Left ventricle myocardium superior (tissue), 1 donor: Measurements from ENCODE around the gene TRIM28. TPM values are rescaled to one million over a fixed set of nuclear protein-coding genes. Genes with fewer than 3 reads are reported as not detected.
"Not testable (repeated sequence)": the region's sequence is repeated elsewhere in the genome, so short reads cannot be mapped to it uniquely, and the experiment has no call there.

Experiments used
- ATAC-seq: fragments of 200-7000 bp; cut with Tn5 transposase; one replicate; pipeline ENCODE4 v1.9.1; 2020; ENCODE audit warnings: mild to moderate bottlenecking, moderate library complexity
- DNase-seq: peaks from one replicate; pipeline ENCODE4 v3.0.0-alpha.2; 2020
- intact Hi-C: fragments of 100-400 bp; cut with micrococcal nuclease; formaldehyde crosslinking; loops from one replicate; pipeline ENCODE4 v1.11.0; 2022
- total RNA-seq: library from RNA; stranded (reverse); fragmentation: NEBNext Ultra II Directional; extraction: Animal tissue kit (Norgen Biotek cat#: 25700); gene quantifications from one replicate; pipeline ENCODE4 v1.2.1, GENCODE V29; 2021
- donor health status: DM: no; HTN: yes; CAD: no; lungs with severe emphysema.

TRIM28 gene
- total RNA-seq, 1 donor from 2014 or later: 152 TPM

DNA sequence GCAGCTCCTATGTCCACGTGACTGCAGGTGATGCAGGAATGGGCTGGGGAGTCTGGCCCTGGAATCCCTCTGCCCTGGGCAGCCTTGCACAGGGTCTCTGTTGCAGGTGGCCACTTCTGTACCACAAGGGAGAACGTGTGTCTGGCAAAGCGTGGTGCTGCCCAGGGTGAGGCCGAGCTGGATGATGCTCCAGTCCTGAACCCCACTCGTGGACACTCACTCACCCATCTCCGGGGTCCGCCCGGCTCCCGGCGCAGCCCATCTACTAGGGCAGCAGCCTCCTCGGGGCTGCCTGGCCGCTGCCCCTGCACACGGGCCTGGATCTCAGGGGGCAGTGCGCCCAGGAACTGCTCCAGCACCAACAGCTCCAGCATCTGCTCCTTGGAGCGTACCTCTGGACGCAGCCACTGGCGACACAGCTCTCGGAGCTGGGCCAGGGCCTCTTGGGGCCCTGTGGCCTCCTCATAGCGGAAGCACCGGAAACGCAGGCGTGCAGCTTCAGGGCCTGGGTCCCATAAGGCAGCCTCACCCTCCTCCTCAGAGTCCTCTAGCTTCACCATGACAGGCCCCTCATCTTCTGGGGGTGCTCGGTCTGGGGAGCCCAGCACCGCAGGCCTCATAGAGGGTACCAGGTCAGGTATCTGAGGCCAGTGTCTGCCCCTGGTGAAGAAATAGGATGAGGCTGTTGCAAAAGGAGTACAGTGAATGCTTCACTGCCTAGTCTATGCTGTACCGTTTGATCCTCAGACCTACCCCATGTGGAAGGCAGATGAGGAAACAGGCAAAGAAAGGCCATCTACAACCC lies 27.1 kb downstream of the TRIM28 start:
- DNase-seq: peak; percentile 32
- intact Hi-C loops: no loop called here

DNA sequence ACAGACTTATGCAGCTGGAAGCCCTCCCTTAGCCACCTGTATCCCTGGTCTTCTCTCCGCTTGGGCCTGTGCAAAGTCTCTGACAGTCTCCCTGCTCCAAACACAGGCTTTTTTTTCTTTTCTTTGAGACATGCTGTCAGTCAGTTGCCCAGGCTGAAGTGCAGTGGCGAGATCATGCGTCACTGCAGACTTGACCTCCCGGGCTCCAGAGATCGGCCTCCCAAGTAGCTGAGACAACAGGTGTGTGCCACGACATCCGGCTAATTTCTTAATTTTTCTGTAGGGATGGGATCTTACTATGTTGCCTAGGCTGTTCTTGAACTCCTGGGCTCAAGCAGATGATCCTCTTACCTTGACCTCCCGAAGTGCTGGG lies 27.7 kb downstream of the TRIM28 start:
- intact Hi-C loops: no loop called here
- ATAC-seq: no peak
- DNase-seq: no peak

More for the DNA sequence above, 27.1 kb downstream of the TRIM28 start:
- no peak for ATAC-seq

DNA sequence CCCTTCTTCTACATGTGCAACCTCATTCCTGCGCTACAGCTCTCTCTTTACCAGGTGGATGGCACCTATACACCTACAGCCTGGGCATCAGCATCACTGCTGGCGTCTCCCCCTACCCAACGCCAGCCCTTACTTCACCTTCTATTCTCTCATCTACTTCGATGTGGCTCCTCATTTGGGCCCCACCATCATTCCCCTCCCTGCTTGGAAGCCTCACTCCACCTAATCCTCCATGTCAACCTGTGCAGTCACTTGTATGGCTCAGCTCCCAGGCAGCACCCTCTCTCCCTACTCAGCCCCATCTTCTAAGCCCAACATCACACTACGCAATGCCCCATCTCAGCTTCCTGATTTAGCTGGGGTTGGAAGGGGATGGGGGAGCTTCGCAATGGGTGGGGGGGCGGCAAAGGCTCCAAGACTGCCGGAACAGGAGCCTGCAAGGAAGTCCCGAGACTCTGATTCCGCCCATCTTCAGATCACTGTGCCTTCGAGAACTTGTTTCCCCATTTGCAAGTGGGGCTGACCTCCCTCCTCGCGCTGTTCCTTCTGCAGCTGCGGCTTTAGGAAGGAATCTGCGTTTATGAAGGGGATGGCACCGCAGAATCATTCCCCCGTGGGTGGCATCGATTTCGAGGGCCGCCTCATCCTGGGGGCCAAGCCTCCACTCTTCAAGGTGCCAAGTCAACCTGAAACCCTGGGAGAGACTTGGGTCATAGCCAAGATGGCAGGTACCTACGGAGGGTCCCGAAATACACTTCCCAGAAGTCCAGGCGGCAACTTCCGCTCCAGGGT lies 28.4 kb downstream of the TRIM28 start:
- ATAC-seq (no peak), DNase-seq (no peak)
- intact Hi-C loops: no loop called here

GRCh38 chr19:58572818-58573657 lies 29.2 kb downstream of the TRIM28 start, which contains the start of gene MZF1:
MZF1 (minus strand) TSS chr19:58573335; CDS start chr19:58571389, 1,946 bp downstream.
- intact Hi-C loops: no loop called here
- peak; percentile 100 for DNase-seq
- ATAC-seq: peak; percentile 74

DNA sequence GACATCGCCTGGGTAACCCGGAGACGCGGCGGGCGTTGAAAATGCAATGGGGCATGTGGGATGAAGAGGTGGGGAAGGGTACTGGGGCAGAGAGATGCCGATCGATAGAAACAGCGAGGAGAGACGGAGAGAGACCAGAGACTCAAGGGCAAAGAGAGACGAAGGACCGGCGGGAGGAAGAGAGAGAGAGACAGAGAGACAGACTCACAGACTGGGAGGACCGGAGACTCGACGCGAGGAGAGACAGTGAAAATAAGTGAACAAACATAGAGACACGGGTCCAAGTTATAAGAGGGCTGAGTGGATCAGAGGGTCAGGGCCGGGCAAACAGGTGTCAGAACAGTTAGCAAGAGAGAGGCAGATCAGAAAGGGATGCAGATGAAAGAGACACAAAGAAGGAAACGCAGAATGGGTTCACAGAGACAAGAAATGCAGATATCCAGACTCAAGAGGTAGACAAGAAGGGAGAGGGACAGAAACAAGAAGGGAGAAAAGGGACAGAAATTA lies 29.8 kb downstream of the TRIM28 start:
- ATAC-seq (no peak), DNase-seq (no peak)
- intact Hi-C loops: no loop called here

DNA sequence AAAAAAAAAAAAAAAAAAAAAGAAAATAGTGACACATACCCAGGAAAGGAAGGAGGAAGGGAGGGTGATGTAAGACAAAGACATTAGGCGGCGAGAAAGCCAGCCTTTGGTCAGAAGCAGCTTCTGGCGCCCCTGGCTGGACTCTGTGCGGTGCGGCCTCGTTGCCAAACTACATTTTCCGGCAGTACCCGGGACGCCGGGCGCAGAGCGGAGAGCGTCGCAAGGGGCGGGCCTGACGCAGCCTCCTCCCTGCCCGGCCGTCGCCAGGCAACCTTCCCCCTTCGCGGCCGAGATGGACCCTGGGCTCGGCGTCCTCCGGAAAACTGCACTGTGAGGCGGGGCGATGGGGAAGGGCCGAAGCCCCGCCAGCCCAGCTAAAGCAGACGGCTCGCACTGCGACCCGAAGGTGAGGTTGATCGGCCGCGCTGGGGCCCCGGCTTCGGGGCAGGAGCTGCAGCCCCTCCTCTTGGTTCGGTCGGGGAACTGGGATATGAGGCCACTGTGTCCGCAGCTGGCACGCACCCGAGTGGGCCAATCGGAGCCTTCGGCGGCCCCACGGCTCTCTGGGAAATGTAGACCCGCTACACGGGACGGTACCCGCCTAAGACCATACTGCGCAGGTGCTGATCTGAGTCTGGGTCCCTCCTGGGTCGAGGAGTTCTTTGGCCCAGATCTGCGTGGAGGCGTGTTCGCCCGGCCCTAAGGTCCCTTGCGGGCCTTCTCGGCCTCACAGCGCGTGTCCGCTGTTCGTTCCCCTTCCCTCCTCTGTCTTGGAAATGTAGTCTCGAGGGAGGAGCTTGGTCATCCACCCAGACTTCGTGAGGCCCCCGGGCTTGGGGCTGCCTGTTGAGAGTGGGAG lies 31.5 kb downstream of the TRIM28 start:
- intact Hi-C loops: no loop called here
- DNase-seq (peak; percentile 94), ATAC-seq (peak; percentile 71)

GRCh38 chr19:58577581-58577980 lies 33.7 kb downstream of the TRIM28 start:
- intact Hi-C loops, ATAC-seq, DNase-seq: not testable (repeated sequence)

GRCh38 chr19:58578012-58578925 lies 34.4 kb downstream of the TRIM28 start:
- no peak for ATAC-seq
- intact Hi-C loops: no loop called here
- DNase-seq: no peak

- peak; percentile 18 for DNase-seq
- ATAC-seq: no peak
Measured at GRCh38 chr19:58579473-58580142, 35.7 kb downstream of the TRIM28 start.

DNA sequence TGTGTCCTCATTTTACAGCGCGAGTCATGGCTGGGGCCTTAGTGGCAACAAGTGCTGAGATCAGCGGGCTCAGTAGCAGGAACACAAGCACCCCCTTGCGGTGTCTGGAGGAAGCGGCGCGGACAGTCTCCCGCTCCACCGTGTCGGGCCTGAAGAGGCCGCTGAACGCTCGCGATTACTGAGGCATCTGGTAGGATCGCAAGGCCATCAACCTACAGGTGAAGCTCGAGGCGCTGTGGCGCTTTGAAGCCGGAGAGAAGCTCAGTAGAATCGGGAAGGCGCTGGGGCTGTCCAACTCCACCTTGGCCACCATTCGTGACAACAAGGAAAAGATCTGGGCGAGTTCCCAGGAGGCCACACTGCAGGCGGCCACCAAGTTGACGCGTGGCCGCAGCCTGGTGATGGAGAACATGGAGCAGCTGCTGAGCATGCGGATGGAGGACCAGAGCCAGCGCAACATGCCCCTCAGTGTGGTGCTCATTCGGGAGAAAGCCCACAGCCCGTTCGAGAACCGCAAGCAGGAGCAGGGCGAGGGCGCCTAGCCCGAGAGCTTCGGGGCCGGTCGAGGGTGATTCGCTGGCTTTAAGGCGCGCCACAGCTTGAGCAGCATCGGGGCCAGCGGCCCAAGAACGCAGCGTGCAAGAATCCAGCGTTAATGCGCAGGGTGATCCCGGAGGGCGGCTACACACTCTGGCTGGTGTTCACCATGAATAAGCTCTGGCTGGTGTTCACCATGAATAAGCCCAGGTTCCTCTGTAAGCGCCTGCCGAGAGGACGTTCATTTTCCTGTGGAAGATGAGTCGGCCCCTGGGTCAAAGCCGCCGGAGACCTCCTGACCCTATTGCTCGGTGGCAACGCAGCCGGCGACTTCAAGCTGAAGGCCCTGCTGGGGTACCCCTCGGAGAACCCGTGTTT lies 37.6 kb downstream of the TRIM28 start:
- ATAC-seq (peak; percentile 91), DNase-seq (peak; percentile 92)
- intact Hi-C loops: no loop called here

More at GRCh38 chr19:58579473-58580142, 35.7 kb downstream of the TRIM28 start:
- intact Hi-C loops: no loop called here

- intact Hi-C loops: no loop called here
- DNase-seq (no peak), ATAC-seq (no peak)
Measured at GRCh38 chr19:58582985-58583384, 39.1 kb downstream of the TRIM28 start.

DNA sequence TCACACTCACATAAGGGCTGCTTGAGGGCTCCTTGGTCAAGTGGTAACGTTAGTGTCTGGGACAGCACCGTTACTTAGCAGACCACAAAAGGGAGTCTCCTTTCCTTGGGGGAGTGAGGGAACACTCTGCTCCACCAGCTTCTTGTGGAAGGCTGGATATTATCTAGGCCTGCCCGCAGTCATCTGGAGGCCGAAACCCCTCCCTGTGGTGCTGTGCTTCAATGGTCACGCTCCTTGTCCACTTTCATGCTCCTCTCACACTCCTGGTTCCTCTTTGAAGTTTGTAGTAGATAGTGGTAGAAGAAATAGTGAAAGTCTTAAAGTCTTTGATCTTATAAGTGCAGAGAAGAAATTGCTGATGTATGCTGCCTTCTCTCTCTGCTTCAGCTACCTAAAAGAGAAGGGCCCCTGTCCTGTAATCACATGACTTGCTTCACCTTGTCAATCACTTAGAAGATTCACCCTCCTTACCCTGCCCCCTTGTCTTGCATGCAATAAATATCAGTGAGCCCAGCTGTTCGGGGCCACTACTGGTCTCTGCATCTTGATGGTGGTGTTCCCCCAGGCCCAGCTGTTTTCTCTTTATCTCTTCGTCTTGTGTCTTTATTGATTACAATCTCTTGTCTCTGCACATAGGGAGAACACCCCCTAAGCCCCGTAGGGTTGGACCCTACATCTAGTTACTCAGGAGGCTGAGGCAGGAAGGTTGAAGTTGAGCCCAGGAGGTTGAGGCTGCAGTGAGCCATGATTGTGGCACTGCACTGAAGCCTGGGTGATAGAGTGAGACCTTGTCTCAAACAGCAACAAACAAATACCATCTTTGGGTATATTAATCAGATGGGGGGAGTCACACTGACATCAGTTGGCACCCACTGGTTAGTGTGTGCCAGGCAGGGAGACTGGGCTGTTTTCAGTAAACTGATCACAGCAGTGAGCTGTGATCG lies 40.9 kb downstream of the TRIM28 start:
- DNase-seq: no peak
- ATAC-seq: no peak
- intact Hi-C loops: no loop called here

DNA sequence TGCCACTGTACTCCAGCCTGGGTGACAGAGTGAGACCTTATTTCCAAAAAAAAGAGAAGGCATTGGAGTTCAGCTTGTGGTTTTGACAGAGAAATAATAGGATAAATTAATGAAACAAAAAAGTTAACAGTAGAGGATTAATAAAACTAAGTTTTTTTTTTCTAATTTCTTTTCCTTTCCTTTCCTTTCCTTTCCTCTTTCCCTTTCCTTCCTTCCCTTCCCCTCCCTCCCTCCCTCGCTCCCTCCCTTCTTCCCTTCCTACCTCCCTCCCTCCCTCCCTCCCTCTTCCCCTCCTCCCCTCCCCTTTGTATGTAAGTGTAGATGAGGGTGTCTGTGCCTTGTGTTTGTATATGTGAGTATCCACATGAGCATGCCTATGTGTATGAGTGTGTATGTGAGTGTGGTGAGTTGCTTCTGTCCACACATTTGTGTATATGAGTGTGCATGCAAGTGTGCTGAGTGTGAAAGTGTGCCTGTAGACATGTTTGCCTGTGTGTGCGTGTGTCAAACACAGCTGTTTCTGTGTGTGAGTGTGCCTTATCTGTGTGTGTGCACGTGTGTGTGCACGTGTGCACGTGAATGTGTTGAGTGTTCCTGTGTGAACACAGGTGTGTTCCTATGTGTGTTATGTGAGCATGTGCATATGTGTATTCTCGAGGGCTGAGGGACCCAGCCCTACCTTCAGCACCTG lies 41.7 kb downstream of the TRIM28 start:
- no peak for ATAC-seq
- DNase-seq: no peak
- intact Hi-C loops: no loop called here

DNA sequence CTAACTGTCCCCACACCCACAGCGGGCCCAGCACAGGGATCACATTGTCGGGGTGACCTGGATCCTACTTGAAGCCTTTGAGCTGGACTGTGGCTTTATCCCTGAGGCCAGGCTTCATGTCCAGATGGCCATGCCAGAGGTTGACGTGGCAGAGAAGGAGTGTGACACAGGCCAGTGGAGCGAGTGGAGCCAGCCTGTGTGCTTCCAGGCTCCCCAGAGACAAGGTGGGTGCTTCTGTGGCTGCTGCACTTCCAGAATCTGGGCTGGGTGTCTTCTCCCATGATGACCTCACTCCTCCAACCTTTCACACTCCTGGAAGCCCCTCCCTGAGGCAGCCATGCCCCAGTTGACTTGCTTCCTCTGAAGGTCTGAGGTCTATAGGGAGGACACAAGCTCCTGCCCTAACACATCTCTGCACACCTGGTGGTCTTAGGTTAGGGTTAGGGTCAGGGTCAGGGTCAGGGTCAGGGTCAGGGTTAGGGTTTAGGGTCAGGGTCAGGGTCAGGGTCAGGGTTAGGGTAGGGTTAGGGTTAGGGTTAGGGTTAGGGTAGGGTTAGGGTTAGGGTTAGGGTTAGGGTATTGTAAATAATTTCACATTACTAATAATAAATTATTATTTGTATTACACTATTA lies 42.4 kb downstream of the TRIM28 start:
- intact Hi-C loops: no loop called here

More for the DNA sequence above, 42.4 kb downstream of the TRIM28 start:
- peak; percentile 24 for ATAC-seq
- DNase-seq: no peak
